SK-N-SH treated with all-trans-retinoic acid at 6 μM for 48 hours (cell line): ENCODE data around the gene PRRC2A.

Source experiments
- ARNTL ChIP-seq: fragments of 450-650 bp; formaldehyde crosslinking; IDR thresholded peaks from 2 replicates; pipeline ENCODE4 v1.5.0; 2020; ENCODE audit warnings: low read depth, mild to moderate bottlenecking, moderate library complexity, borderline replicate concordance
- ESRRG ChIP-seq: fragments of 250-450 bp; sonication (Bioruptor Pico); IDR thresholded peaks from 2 replicates; pipeline ENCODE4 v1.6.1; 2021; ENCODE audit warnings: mild to moderate bottlenecking
- GLIS3 ChIP-seq: fragments of 250-450 bp; sonication (Bioruptor Pico); IDR thresholded peaks from 2 replicates; pipeline ENCODE4 v1.5.0; 2020; ENCODE audit warnings: mild to moderate bottlenecking, moderate library complexity
- OSR1 ChIP-seq: fragments of 250-450 bp; sonication (Bioruptor Pico); IDR thresholded peaks from 2 replicates; pipeline ENCODE4 v1.8.0; 2022; ENCODE audit warnings: moderate library complexity, mild to moderate bottlenecking, inconsistent platforms
- POU6F1 ChIP-seq: fragments of 250-450 bp; sonication (Bioruptor Pico); IDR thresholded peaks from 2 replicates; pipeline ENCODE4 v1.8.0; 2021; ENCODE audit warnings: low read depth, mild to moderate bottlenecking, moderate library complexity, borderline replicate concordance
- TSHZ2 ChIP-seq: fragments of 250-450 bp; sonication (Bioruptor Pico); IDR thresholded peaks from 2 replicates; pipeline ENCODE4 v1.5.0; 2020; ENCODE audit warnings: mild to moderate bottlenecking, moderate library complexity
- ZC3H10 ChIP-seq: fragments of 250-450 bp; sonication (Bioruptor Pico); IDR thresholded peaks from 2 replicates; pipeline ENCODE4 v1.5.1; 2021; ENCODE audit warnings: mild to moderate bottlenecking, moderate library complexity
- ZFP3 ChIP-seq: fragments of 250-450 bp; sonication (Bioruptor Pico); IDR thresholded peaks from 2 replicates; pipeline ENCODE4 v1.5.0; 2020; ENCODE audit warnings: mild to moderate bottlenecking, moderate library complexity
- ZFP30 ChIP-seq: fragments of 450-650 bp; formaldehyde crosslinking; IDR thresholded peaks from 2 replicates; pipeline ENCODE4 v1.5.0; 2022; ENCODE audit warnings: mild to moderate bottlenecking, moderate library complexity
- TF ChIP-seq, protein P1 (sequence below): fragments of 250-450 bp; sonication (Bioruptor Pico); IDR thresholded peaks from 2 replicates; pipeline ENCODE4 v1.8.0; 2020; ENCODE audit warnings: mild to moderate bottlenecking, moderate library complexity, borderline replicate concordance
- TF ChIP-seq, protein P2 (sequence below): fragments of 250-450 bp; sonication (Bioruptor Pico); IDR thresholded peaks from 2 replicates; pipeline ENCODE4 v1.5.1; 2020; ENCODE audit warnings: low read depth, mild to moderate bottlenecking, moderate library complexity

DNA sequence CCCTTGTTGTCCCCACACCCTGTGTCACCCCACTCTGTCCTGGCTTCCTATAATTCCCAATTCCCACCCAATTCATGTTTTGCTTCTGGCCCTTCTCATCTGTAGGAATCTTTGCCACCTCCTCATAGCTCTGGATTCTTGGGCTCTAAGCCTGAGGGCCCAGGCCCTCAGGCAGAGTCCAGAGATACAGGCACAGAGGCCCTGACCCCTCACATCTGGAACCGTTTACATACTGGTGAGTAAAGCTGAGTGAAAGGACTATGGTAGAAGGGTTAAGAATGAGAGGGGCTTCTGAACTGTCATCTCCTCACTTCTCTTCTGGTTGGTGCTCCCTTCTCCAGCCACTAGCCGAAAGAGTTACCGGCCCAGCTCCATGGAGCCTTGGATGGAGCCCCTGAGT lies 13.6 kb downstream of the PRRC2A start:
- TF ChIP-seq GLIS3 (CRISPR knock-in tag), result no peak
- TF ChIP-seq TSHZ2 (CRISPR knock-in tag), result no peak
- no peak for TF ChIP-seq ZC3H10 (CRISPR knock-in tag)
- TF ChIP-seq, protein P1, sequence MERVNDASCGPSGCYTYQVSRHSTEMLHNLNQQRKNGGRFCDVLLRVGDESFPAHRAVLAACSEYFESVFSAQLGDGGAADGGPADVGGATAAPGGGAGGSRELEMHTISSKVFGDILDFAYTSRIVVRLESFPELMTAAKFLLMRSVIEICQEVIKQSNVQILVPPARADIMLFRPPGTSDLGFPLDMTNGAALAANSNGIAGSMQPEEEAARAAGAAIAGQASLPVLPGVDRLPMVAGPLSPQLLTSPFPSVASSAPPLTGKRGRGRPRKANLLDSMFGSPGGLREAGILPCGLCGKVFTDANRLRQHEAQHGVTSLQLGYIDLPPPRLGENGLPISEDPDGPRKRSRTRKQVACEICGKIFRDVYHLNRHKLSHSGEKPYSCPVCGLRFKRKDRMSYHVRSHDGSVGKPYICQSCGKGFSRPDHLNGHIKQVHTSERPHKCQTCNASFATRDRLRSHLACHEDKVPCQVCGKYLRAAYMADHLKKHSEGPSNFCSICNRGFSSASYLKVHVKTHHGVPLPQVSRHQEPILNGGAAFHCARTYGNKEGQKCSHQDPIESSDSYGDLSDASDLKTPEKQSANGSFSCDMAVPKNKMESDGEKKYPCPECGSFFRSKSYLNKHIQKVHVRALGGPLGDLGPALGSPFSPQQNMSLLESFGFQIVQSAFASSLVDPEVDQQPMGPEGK (CRISPR knock-in tag), result no peak
- no peak for TF ChIP-seq ARNTL
- no peak for TF ChIP-seq ZFP3 (CRISPR knock-in tag)
- no peak for TF ChIP-seq ESRRG (CRISPR knock-in tag)
- TF ChIP-seq ZFP30 (CRISPR knock-in tag), result no peak
- TF ChIP-seq OSR1 (CRISPR knock-in tag), result no peak
- TF ChIP-seq, protein P2, sequence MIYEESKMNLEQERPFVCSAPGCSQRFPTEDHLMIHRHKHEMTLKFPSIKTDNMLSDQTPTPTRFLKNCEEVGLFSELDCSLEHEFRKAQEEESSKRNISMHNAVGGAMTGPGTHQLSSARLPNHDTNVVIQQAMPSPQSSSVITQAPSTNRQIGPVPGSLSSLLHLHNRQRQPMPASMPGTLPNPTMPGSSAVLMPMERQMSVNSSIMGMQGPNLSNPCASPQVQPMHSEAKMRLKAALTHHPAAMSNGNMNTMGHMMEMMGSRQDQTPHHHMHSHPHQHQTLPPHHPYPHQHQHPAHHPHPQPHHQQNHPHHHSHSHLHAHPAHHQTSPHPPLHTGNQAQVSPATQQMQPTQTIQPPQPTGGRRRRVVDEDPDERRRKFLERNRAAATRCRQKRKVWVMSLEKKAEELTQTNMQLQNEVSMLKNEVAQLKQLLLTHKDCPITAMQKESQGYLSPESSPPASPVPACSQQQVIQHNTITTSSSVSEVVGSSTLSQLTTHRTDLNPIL (CRISPR knock-in tag), result no peak
- TF ChIP-seq POU6F1, result no peak
